HG03342 (cell line): Measurements from ENCODE around the gene ANKRD40CL.
"Not testable (repeated sequence)": the region's sequence is repeated elsewhere in the genome, so short reads cannot be mapped to it uniquely, and the experiment has no call there.

ENCODE experiments used
- ATAC-seq: cut with Tn5 transposase; IDR thresholded peaks from one replicate; pipeline ENCODE4 v1.9.1; 2021; ENCODE audit warnings: mild to moderate bottlenecking, moderate library complexity; ENCODE audit not compliant: unreplicated experiment

The ANKRD40CL gene

GRCh38 chr17:50763716-50764475 is 3.4 kb downstream of the ANKRD40CL start:
- no peak for ATAC-seq

DNA sequence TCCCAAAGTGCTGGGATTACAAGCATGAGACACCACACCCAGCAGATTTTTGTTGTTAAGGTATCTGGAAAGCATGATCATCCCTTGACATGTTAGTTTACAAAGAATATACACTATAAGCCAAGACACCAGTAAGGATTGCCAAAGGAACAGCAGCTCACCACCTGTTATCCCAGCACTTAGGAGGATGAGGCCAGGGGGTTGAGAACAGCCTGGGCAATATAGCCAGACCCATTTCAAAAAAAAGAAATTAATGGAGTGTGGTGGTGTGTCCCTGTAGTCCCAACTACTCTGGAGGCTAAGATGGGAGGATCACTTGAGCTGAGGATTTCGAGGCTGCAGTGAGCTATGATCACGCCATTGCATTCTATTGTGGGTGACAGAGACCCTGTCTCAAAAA is 5.1 kb downstream of the ANKRD40CL start:
- no peak for ATAC-seq

GRCh38 chr17:50758989-50759544 is 8.3 kb downstream of the ANKRD40CL start:
- no peak for ATAC-seq

- ATAC-seq = no peak
Observed at GRCh38 chr17:50758524-50758923, 8.8 kb downstream of the ANKRD40CL start.

DNA sequence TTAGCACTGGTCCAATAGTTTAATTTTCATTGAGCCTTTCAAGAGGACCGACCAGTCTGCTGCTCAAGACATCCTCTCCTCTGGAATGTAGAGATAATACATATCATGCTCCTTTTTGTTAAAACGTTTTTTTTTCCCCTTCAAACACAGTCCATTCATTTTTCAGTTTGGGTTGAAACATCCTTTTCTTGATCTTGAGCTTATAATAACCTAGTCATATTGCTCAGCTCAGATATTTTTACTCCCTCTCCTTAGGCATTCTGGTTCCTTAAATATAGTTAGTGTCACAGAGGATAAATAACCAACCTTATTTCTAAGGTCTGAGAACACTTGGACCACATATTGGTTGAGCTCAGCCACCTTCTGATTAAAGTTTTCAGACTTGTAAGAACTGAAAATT is 12.8 kb downstream of the ANKRD40CL start:
- no peak for ATAC-seq

GRCh38 chr17:50749245-50749644 is 18.1 kb downstream of the ANKRD40CL start:
- no peak for ATAC-seq

DNA sequence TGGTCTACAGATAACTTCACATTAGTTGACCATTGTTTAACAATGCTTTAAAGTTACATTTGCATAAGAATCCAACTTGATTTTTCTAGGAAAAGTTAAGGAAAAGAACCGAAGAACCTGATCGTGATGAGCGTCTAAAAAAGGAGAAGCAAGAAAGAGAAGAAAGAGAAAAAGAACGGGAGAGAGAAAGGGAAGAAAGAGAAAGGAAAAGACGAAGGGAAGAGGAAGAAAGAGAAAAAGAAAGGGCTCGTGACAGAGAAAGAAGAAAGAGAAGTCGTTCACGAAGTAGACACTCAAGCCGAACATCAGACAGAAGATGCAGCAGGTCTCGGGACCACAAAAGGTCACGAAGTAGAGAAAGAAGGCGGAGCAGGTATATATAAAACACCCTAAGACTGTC is 21.7 kb downstream of the ANKRD40CL start:
- ATAC-seq = no peak

GRCh38 chr17:50739098-50739497 is 28.2 kb downstream of the ANKRD40CL start:
- no peak for ATAC-seq

GRCh38 chr17:50737118-50737698 is 30.1 kb downstream of the ANKRD40CL start:
- no peak for ATAC-seq

GRCh38 chr17:50735287-50735686 is 32.0 kb downstream of the ANKRD40CL start:
- no peak for ATAC-seq

GRCh38 chr17:50731575-50732460 is 35.5 kb downstream of the ANKRD40CL start:
- no peak for ATAC-seq

DNA sequence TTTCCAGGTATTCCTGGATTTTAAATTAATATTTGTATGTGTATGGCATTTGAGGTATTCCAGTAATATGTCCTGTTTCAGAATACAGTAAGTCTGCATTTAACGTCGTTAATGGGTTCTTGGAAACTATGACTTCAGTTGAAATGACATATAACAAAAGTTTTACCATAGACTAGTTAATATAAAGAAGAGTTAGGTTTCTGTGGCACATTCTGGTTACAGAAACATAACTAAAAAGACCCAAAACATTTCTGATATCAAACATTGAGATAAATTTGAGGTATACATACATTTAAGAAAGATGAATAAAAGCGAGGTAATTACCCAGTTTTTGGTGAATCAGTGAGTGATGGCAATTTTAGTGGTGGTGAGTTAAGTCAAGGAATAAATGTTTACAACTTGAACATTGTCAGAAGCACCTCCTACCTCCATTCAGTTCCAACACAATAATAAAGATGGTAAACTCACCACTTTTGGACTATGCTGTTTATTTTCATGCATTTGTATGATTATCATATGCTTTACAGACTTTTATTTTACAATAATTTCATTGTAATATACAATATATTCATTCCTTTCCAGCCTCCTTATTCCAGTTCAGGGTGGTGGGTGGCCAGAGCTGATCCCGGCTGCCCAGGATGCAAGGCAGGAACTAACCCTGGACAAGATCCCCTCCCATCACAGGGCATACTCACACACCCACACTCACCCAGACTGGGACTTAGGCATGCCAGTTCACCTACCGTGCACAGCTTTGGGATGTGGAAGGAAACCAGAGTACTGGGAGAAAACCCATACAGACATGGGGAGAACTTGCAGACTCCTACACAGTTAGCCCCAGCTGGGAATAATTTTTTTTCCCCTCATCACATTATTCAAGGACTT is 38.2 kb downstream of the ANKRD40CL start:
- ATAC-seq = no peak

DNA sequence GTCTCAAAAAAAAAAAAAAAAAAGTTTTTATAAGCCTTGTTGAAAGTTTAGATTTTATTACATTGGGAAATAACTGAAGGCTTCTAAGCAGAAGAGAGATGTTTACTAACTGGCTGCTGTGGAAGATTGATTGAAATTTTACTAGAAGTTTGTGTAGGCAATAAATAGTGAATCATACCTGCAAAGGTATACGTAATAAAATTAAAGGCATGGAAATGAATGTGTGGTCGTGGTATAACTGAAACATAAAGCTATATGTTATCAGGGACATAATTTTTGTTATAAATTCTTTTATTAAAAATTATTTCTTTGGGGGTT is 39.2 kb downstream of the ANKRD40CL start:
- no peak for ATAC-seq

- ATAC-seq = no peak
Observed at GRCh38 chr17:50725769-50726655, 41.3 kb downstream of the ANKRD40CL start.

DNA sequence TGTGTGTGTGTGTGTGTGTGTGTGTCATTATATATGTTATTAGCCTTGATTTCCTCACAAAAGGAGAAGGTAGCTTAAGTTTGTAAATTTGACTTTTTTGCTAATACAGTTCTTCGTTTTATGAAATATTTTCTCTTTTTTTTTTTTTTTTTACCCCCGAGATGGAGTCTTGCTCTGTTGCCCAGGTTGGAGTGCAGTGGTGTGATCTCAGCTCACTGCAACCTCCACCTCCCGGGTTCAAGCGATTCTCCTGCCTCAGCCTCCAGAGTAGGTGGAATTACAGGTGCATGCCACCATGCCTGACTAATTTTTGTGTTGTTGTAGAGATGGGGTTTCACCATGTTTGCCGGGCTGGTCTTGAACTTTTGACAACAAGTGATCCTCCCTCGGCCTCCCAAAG is 42.7 kb downstream of the ANKRD40CL start:
- not testable (repeated sequence) for ATAC-seq

DNA sequence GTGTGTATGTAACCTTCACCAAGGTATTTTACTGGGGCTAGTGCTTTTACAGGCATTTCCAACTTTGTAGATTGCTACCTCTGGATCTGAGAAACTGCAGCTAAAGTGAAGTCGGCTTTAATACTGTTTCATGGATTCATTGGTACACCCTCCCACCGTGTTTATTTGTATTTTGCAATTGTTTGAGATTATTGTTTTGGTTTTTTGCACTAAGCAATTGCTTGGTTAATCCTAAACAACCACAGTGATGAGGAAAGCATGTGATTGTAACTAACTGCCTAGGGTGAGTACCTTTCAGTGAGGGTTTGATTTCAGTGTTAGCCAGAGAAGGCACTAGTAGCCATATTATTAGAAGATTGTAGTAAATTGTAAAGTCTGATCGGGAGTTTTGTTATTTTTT is 44.6 kb downstream of the ANKRD40CL start:
- no peak for ATAC-seq

- ATAC-seq = no peak
Observed at GRCh38 chr17:50721194-50722010, 45.9 kb downstream of the ANKRD40CL start.

DNA sequence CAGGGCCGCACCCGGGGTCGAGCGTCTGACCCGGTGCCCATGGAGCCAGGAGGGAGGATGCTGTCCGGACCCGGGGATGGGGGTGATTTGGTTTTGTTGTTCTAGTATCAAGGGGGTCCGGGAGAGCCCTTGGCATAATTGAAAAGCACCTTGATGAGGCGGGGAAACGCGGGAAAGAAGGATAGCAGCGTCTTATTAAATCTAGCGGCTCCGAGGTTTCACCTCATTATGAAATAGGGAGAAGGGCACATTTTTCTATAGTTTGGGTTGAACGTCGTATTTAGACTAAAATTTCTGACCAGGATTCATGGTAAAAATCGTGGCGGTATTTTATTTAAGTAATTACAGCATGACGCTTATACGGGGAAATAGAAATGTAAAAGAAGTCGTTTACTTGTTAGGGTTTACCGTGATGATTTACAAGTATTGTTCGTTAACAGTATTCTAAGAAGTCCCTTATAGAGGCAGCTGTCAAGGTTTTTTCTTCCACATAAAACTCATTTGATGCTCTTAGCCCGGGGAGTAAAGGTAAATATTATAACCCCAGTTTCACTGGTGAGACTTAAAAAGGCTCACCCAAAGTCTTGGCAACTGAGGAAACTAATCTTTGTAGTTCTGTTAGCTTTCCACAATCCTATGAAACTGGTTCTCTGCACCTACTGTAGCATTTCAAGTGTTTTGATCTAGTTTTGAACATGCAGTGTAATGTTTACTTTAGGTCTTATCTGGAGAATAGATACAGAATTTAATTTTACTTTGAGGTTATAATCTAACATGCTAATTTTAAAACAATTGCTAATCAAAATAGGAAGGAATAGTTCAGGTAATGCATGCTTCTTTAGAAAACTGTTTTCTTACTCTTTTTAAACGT is 47.2 kb downstream of the ANKRD40CL start:
- ATAC-seq = no peak
